Measurements from ENCODE around the gene STRIP1. TPM values are rescaled to one million over a fixed set of nuclear protein-coding genes. Genes with fewer than 3 reads are reported as not detected.

Gene STRIP1
- total RNA-seq, 1 donor from 2014 or later = 55.7 TPM

- DNase-seq (ENCODE audit: extremely low read depth, low read depth, low spot score) = no peak
Measured at GRCh38 chr1:110050602-110051261, 16.3 kb downstream of the STRIP1 start.

DNA sequence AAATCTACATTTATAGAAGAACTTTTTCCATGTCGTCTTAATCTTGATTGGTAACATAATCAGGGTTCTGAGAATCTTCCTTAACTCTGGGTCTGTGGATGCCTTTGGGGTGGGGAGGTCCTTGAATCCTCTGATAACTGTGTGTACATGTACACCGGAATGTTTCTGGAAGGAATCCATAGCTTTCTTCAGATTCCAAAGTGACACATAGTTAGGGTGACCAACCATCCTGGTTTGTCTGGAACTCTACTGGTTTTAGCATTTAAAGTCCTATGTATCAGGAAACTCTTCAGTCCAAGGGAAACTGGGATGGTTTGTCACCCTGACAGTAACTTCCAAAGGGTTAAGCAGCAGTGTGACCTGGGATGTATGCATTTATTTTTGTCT lies 16.8 kb downstream of the STRIP1 start:
- no peak for DNase-seq (ENCODE audit: extremely low read depth, low read depth, low spot score)

- DNase-seq (ENCODE audit: extremely low read depth, low read depth, low spot score) = no peak
Measured at GRCh38 chr1:110053552-110054428, 19.4 kb downstream of the STRIP1 start.

GRCh38 chr1:110055493-110056284 lies 21.3 kb downstream of the STRIP1 start:
- DNase-seq (ENCODE audit: extremely low read depth, low read depth, low spot score) = no peak

DNA sequence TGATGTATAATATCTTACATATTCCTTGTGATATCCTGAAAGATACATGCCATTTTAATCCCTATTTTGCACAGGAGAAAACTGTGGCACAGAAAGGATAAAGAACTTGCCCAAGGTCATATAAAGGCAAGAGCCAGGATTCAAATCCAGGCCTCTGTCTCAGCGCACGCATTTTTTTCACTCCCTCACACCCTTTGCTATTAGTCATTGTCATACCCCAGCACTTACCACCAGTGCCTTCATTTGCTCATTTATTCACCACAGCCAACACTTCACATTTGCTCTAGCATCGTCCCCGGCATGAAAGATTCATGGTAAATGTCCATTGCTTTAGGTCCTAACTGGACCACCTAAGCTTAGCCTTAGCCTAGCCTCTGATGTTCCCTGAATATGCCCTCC lies 21.9 kb downstream of the STRIP1 start:
- DNase-seq (ENCODE audit: extremely low read depth, low read depth, low spot score) = no peak

- no peak for DNase-seq (ENCODE audit: extremely low read depth, low read depth, low spot score)
Measured at GRCh38 chr1:110056776-110057175, 22.4 kb downstream of the STRIP1 start.

DNA sequence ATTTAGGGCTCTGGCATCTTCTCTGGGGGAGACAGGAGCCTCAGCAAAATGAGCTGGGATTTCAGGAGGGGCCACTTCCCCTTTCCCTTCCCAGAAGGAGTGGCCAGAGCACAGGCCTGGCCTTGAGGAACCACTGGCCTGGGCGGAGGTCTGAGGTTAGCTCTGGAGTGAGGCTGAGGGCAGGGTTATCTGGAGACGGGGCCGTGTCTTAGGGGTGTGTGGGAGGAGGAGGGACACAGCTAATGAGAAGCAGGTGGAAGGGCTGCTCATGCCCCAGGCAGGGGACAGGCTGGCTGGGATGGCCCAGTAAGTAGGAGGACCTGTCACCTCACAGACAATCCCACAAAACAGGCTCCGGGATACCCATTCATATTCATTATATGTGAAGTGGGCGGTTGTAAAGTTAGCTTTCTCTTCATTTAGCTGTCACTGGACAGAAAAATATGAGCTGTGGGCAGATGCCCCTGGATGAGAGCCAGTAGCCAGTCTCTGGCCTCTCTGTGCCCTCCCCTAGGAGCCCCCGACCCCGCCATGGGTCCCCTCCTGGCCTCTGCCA lies 23.6 kb downstream of the STRIP1 start:
- DNase-seq (ENCODE audit: extremely low read depth, low read depth, low spot score) = no peak

- no peak for DNase-seq (ENCODE audit: extremely low read depth, low read depth, low spot score)
Measured at GRCh38 chr1:110058591-110058990, 24.2 kb downstream of the STRIP1 start.

DNA sequence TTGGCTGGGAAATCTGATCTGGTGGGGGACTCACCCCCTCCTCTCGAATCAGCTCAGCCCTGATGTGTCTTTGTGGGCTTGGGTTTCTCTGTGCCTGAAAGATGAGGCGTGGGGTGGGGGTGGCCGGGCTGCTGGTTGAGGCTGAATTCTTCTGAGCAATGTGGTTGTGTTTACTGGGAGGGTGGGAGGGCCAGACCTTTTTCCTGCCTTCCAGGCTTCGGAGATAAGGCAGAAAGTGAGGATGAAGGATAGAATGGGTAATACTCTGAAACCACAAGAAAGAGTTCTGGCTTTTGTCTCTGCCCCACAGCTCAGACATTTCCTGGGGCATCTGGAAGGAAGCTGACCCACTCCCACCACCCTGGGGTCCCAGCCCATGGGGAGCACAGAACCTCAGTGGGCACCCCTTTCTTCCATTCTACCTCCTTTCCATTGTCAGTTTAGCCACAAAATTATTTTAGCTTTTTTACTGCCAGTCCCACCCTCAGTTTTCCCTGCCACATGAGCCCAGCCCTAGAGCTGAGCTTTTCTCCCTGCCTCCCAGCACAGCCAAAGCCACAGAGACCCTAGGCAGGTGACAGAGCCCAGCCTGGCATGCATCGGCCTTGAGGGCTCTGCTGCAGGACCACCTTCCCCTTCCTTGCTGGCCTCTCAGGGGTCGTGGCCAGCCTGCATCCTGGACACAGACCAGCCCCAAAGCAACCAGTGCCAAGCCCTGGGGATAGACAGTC lies 24.9 kb downstream of the STRIP1 start:
- no peak for DNase-seq (ENCODE audit: extremely low read depth, low read depth, low spot score)

DNA sequence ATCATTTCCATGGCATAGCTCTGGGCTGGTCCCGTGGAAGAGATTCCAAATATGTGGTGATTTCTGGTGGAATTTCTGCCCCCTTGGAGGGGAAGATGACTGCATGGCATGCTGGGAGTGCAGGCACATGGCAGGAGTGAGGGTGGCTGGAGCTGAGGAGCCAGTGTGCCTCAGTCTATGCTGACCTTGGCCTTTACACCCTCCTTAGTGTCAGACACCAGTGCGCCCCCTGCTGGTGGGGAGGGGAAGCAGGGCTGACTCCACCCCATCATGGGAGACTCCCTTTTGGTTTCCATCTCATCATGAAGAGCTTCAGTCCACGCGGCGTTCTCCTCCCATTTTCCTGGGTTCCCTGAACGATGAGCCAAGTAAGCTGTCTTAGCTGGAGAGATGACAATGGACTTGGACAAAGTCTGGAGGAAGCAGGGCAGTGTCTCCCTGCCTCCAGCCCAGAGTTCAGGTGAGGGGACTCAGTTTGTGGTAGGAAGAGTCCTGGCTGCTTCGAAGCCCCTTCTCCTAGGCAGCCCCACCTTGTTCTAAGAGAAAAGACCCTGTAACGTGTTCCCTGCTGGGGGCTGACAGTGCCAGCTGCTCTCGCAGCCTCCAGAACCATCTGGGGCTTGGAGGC lies 25.7 kb downstream of the STRIP1 start:
- no peak for DNase-seq (ENCODE audit: extremely low read depth, low read depth, low spot score)

GRCh38 chr1:110060662-110061060 lies 26.2 kb downstream of the STRIP1 start:
- no peak for DNase-seq (ENCODE audit: extremely low read depth, low read depth, low spot score)

DNA sequence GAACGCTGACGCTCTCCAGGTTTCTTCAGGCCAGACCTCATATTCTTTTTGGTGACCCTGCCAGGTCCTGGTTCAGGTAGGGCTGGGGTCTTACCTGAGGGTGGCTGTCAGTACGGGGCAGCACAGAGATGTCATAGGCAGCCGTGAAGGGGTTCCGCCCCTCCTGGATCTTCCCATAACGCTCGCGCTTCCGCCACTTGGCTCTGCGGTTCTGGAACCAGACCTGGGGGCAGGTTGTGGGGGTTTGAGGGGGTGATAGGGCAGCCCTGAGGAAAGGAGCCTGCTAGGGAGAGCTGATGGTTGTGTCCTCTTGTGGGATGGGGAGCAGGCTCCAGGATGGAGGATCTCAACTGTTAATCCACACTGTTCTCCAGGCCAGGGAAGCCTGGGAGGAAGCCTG lies 26.9 kb downstream of the STRIP1 start:
- DNase-seq (ENCODE audit: extremely low read depth, low read depth, low spot score) = no peak

GRCh38 chr1:110062612-110063011 lies 28.2 kb downstream of the STRIP1 start:
- no peak for DNase-seq (ENCODE audit: extremely low read depth, low read depth, low spot score)

DNA sequence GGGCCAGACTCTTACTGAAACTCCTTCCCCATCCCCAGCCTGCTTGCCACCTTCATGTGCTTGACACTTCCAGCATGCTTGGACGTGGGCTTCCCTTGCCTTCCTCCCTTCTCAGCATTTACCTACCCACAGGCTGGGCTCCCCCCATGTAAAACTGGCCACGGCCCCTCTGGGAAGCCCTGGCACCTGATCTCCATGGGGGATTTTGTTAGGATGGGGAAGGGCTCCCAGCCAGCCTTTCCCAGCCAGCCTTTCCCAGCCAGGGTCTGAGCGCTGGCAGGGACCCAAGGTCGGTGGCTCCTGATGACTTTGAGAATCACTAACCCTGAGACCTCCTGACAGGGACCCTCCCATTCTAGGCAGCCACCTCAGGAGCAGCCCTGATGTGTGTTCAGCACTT lies 29.4 kb downstream of the STRIP1 start:
- no peak for DNase-seq (ENCODE audit: extremely low read depth, low read depth, low spot score)

DNA sequence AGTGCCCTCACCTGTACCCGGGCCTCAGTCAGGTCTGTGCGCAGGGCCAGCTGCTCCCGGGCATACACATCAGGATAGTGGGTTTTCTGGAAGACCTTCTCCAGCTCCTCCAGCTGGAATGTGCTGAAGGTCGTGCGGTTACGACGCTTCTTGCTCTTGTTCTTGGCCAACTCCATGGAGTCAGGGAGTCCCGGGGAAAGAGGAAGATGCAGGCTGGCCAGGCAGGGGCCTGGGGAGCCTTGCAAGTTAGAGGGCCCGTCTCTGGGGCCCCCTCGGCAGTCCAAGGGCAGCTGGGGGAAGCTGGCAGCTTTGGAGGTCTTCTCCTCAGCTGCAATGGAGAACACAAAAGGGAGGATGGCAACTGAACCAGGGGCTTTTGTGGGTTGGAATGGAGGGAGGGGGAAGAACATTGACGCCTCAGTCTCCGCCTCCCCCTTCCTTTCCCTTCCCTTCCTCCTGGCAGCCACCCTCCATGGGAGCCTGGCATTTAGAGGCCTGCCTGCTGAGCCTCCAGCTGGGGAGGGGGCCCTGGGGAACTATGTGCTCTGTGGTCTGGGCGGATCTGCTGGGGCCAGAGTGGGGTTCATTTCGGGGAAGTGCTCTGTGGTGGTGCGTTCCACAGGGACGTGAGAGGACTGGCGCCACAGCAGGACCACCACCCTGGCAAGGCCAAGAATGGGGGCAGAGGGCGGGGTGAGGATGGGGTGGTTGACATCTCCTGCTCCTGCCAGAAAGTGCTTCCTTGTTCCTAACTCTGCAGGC lies 30.3 kb downstream of the STRIP1 start:
- no peak for DNase-seq (ENCODE audit: extremely low read depth, low read depth, low spot score)

GRCh38 chr1:110065841-110066240 lies 31.4 kb downstream of the STRIP1 start:
- no peak for DNase-seq (ENCODE audit: extremely low read depth, low read depth, low spot score)

DNA sequence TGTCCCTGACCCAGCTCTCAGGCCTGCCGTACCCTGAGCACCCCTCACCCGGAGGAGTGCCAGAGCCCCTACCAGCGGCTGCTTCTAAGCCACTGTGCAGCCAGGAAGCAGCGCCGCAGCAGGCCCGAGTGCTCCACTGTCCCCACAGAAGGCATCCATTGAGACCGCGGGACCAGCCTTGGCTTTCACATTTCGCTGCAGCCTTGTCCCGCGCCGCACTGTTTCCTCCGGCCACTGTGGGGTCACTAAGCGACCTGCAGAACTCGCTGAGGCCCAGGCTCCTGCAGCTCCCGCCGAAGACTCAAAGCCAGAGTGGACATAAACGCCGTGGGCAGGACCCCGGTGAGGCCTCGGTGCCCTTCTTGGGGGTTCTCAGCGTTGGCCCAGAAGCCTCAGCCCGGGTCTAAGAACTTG lies 33.1 kb downstream of the STRIP1 start:
- no peak for DNase-seq (ENCODE audit: extremely low read depth, low read depth, low spot score)

DNA sequence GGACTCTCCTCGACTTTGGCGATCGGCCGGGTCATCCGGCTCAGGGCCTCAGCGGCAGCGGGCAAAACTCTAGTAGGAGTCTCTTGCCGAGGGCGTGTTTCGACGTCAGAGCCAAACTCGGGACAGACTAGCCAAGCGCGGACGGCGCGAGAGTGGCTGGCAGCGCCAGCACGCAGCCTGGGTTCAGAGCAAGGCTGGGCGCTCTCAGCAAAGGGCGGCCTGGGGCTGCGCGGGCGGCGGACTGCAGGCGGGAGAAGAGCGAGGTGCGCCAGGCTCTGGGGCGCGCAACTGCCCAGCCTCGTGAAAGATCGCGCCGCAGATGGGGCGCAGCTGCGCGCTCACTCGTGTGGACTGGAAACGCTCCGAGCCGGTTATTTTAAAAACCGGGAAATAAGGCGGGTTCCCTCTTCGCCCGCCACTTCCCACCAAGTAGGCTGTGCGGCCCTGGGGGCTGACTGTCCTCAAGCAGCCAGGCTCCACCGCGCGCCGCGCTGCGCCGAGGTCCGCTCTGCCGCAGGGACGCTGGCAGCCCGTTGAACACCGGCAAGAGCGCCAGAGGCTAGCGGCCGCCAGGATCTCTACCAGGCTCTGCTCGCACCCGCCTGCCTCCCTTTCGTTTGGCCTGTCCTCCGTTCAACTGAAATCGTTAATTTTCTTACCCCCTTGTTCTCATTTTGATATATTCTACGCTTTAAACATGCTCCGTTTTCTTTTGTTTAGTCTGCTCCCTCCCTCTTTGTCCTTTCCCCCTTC lies 33.6 kb downstream of the STRIP1 start:
- no peak for DNase-seq (ENCODE audit: extremely low read depth, low read depth, low spot score)
